K562 (cell line): ENCODE results near the gene WNK2. TPM values are rescaled to one million over a fixed set of nuclear protein-coding genes. Genes with fewer than 3 reads are reported as not detected.

ENCODE experiments used
- ATAC-seq: fragments of 200-7000 bp; cut with Tn5 transposase; 3 replicates; pipeline ENCODE4 v1.9.1; 2020; ENCODE audit warnings: moderate library complexity
- BruUV-seq: library from RNA; stranded (reverse); fragments of 400-500 nt; replicated peaks from 2 replicates; lab custom pipeline; 2021; lab: Mats Ljungman, UMichigan
- CTCF ChIA-PET: fragments of 300-600 bp; formaldehyde crosslinking; extraction: SDS; loops from one replicate; lab custom pipeline; 2021; ENCODE audit warnings: low intra/inter-chr PET ratio; lab: Yijun Ruan, JAX
- POLR2A ChIA-PET: fragments of 300-600, 350-650 bp; sonication (Branson Sonifier 250); formaldehyde crosslinking; extraction: SDS; loops from one replicate; lab custom pipeline; 2021; ENCODE audit warnings: antibody characterized with exemption, inconsistent platforms; lab: Yijun Ruan, JAX
- DNase-seq, 4 experiments: peaks; one replicate each; pipeline versions ENCODE4 v3.0.0 to v3.0.0-alpha.2; 2011 to 2018; ENCODE audit warnings: low spot score in 3 of 4, mixed read lengths in 3 of 4; ENCODE audit errors: extremely low read depth in 1 of 4
- FAIRE-seq: peaks from 2 replicates; lab custom pipeline; 2011; peaks lifted over from hg19 to GRCh38; lab: Jason Lieb, UNC
- H2AFZ ChIP-seq: 2 replicates; pipeline ENCODE4 v1.6.0; 2011; ENCODE audit warnings: low read depth, low read length, control low read depth, inconsistent platforms
- H3K27ac ChIP-seq: fragments of 200-600 bp; 3 replicates; pipeline ENCODE4 v1.8.0; 2011; ENCODE audit warnings: low read depth, mild to moderate bottlenecking, control low read depth, inconsistent platforms, low read length, moderate library complexity, mixed read lengths; ENCODE audit errors: extremely low read depth
- H3K27me3 ChIP-seq, 2 experiments: fragments of 300-600 bp in 1 of 2; 2 replicates in 1 of 2; 3 replicates in 1 of 2; pipeline versions ENCODE4 v1.6.0 to v1.8.0; 2011; ENCODE audit warnings: inconsistent platforms in 2 of 2, low read length in 2 of 2, mild to moderate bottlenecking in 1 of 2, mixed read lengths in 1 of 2, moderate library complexity in 1 of 2; ENCODE audit not compliant: control insufficient read depth in 2 of 2, insufficient read depth in 2 of 2
- H3K36me3 ChIP-seq: fragments of 300-600 bp; 3 replicates; pipeline ENCODE4 v1.8.0; 2011; ENCODE audit warnings: mild to moderate bottlenecking, low read length, inconsistent platforms; ENCODE audit not compliant: control insufficient read depth, insufficient read depth
- H3K4me1 ChIP-seq, 2 experiments: fragments of 200-600 bp in 1 of 2; replicated peaks in 1 of 2; 2 replicates in 1 of 2; 3 replicates in 1 of 2; pipeline versions ENCODE4 v1.5.1 to v1.8.0; 2011; ENCODE audit warnings: inconsistent platforms in 2 of 2, low read length in 2 of 2, mild to moderate bottlenecking in 1 of 2, mixed read lengths in 1 of 2, moderate library complexity in 1 of 2; ENCODE audit not compliant: control insufficient read depth in 2 of 2, insufficient read depth in 2 of 2
- H3K4me2 ChIP-seq: 2 replicates; pipeline ENCODE4 v1.6.1; 2011; ENCODE audit warnings: low read length, control low read depth, inconsistent platforms, mixed read lengths; ENCODE audit not compliant: insufficient read depth
- H3K4me3 ChIP-seq: fragments of 200-600 bp; sonication (generic), shearing (Covaris generic); 2 replicates; pipeline ENCODE4 v1.5.1; 2016; ENCODE audit warnings: control low read depth, inconsistent platforms
- H3K79me2 ChIP-seq: fragments of 200-600 bp; 3 replicates; pipeline ENCODE4 v1.8.0; 2011; ENCODE audit warnings: low read length, inconsistent platforms; ENCODE audit not compliant: control insufficient read depth, insufficient read depth
- H3K9ac ChIP-seq, 2 experiments: 2 replicates each; pipeline versions ENCODE4 v1.6.0 to v1.6.1; 2011; ENCODE audit warnings: low read depth in 2 of 2, low read length in 2 of 2, control low read depth in 1 of 2, inconsistent platforms in 1 of 2, mild to moderate bottlenecking in 1 of 2, mixed read lengths in 1 of 2; ENCODE audit not compliant: insufficient read depth in 1 of 2
- H3K9me1 ChIP-seq: one replicate; pipeline ENCODE4 v1.6.0; 2011; ENCODE audit warnings: inconsistent platforms, mild to moderate bottlenecking, low read length, moderate library complexity; ENCODE audit not compliant: control insufficient read depth, insufficient read depth
- H3K9me3 ChIP-seq: replicated peaks from 2 replicates; pipeline ENCODE4 v1.5.1; 2011; ENCODE audit warnings: low read depth, low read length, inconsistent platforms; ENCODE audit not compliant: control insufficient read depth, insufficient read depth
- H4K20me1 ChIP-seq: replicated peaks from 2 replicates; pipeline ENCODE4 v1.6.1; 2011; ENCODE audit warnings: low read length, inconsistent platforms, mixed read lengths; ENCODE audit not compliant: control insufficient read depth, insufficient read depth
- CAMTA2 ChIP-seq: fragments of 250-450 bp; sonication (Bioruptor Pico); conservative IDR thresholded peaks from 2 replicates; pipeline ENCODE4 v1.5.1; 2022
- CBFB ChIP-seq: sonication (generic); formaldehyde crosslinking; IDR thresholded peaks from 2 replicates; pipeline ENCODE4 v1.4.0; 2020; ENCODE audit warnings: mild to moderate bottlenecking, missing genetic modification reagents
- CTBP1 ChIP-seq: fragments of 450-650 bp; IDR thresholded peaks from 2 replicates; pipeline ENCODE4 v1.6.1; 2016; ENCODE audit warnings: borderline replicate concordance
- ETV1 ChIP-seq: fragments of 450-650 bp; conservative IDR thresholded peaks from 2 replicates; pipeline ENCODE4 v1.6.1; 2016; ENCODE audit warnings: missing genetic modification characterization, control low read depth, low read depth, missing compliant biosample characterization
- FOXP1 ChIP-seq: sonication (generic); formaldehyde crosslinking; IDR thresholded peaks from 2 replicates; pipeline ENCODE4 v1.8.0; 2022; ENCODE audit warnings: mild to moderate bottlenecking, missing genetic modification reagents
- GATAD2B ChIP-seq: fragments of 450-650 bp; IDR thresholded peaks from 2 replicates; pipeline ENCODE4 v1.6.1; 2017; ENCODE audit warnings: mild to moderate bottlenecking, borderline replicate concordance
- JUNB ChIP-seq: fragments of 450-650 bp; formaldehyde crosslinking; conservative IDR thresholded peaks from 2 replicates; pipeline ENCODE4 v1.4.0; 2020; ENCODE audit warnings: mild to moderate bottlenecking
- KDM5B ChIP-seq: fragments of 200-600 bp; sonication (generic); IDR thresholded peaks from 2 replicates; pipeline ENCODE4 v1.6.1; 2012; ENCODE audit warnings: low read depth, mild to moderate bottlenecking, moderate library complexity, low read length, control low read depth, inconsistent platforms; ENCODE audit not compliant: insufficient replicate concordance
- MAFK ChIP-seq: IDR thresholded peaks from 2 replicates; pipeline ENCODE4 v1.6.1; 2011; ENCODE audit warnings: low read length, improper control_type of control experiment
- PML ChIP-seq: IDR thresholded peaks from 2 replicates; pipeline ENCODE4 v1.6.1; 2012; ENCODE audit warnings: low read length, inconsistent platforms
- PREB ChIP-seq: sonication (generic); formaldehyde crosslinking; IDR thresholded peaks from 2 replicates; pipeline ENCODE4 v1.8.1; 2023; ENCODE audit warnings: mild to moderate bottlenecking, missing genetic modification reagents
- RFX5 ChIP-seq: IDR thresholded peaks from 2 replicates; pipeline ENCODE4 v1.6.1; 2011; ENCODE audit warnings: low read depth, mild to moderate bottlenecking, improper control_type of control experiment, low read length
- UBTF ChIP-seq, 2 experiments: IDR thresholded peaks; 2 replicates each; pipeline ENCODE4 v1.6.1; 2012; ENCODE audit warnings: improper control_type of control experiment in 2 of 2, low read depth in 2 of 2, low read length in 2 of 2, borderline replicate concordance in 1 of 2
- ZNF121 ChIP-seq: sonication (generic); formaldehyde crosslinking; conservative IDR thresholded peaks from 2 replicates; pipeline ENCODE4 v1.8.0; 2022; ENCODE audit warnings: missing genetic modification reagents
- ZNF398 ChIP-seq: fragments of 250-450 bp; sonication (Bioruptor Pico); IDR thresholded peaks from 2 replicates; pipeline ENCODE4 v1.8.0; 2021; ENCODE audit warnings: moderate library complexity, mild to moderate bottlenecking, inconsistent platforms
- ZNF766 ChIP-seq: fragments of 200-800 bp; sonication (Bioruptor generic); conservative IDR thresholded peaks from 2 replicates; pipeline ENCODE4 v1.6.1; 2016; ENCODE audit warnings: missing genetic modification characterization, missing compliant biosample characterization
- ZNF79 ChIP-seq: fragments of 250-450 bp; sonication (Bioruptor Pico); IDR thresholded peaks from 2 replicates; pipeline ENCODE4 v1.4.0; 2020; ENCODE audit warnings: low read depth, mild to moderate bottlenecking, moderate library complexity
- WGBS: fragments of 100-300 bp; shearing (Covaris generic); methylation state at CpG from one replicate; pipeline ENCODE4 v1.1.6; 2016; ENCODE audit warnings: low coverage, mixed read lengths; ENCODE audit not compliant: insufficient coverage; ENCODE audit errors: missing lambda C conversion rate; 5-methylcytosine and 5-hydroxymethylcytosine counted together
- in situ Hi-C: fragments of 300-500 bp; cut with MboI; formaldehyde crosslinking; loops from 4 replicates; pipeline ENCODE4 v1.15.0; 2018; ENCODE audit warnings: inconsistent platforms, mixed read lengths
- intact Hi-C: fragments of 100-400 bp; cut with micrococcal nuclease; formaldehyde crosslinking; loops from 2 replicates; pipeline ENCODE4 v1.14.2; 2022
- polyA plus RNA-seq, 8 experiments: library from polyadenylated mRNA; depleted of rRNA in 4 of 8; stranded (reverse) in 5 of 8; unstranded in 3 of 8; fragments of >200 nt; fragmentation: Nextera tagmentation in 2 of 8; fragmentation: Illumina TruSeq in 1 of 8; extraction: Ambion mirVana in 2 of 8; extraction: Trizol in 1 of 8; gene quantifications; 2 replicates each; pipeline versions ENCODE4 v1.2.1 to v1.2.3, GENCODE V29; 2011 to 2014; ENCODE audit warnings: inconsistent platforms in 1 of 8, missing spikeins in 1 of 8
- total RNA-seq, 7 experiments: library from RNA; depleted of rRNA in 6 of 7; stranded (reverse); fragments of >200 nt in 6 of 7; fragmentation: Illumina TruSeq in 2 of 7; extraction: Trizol in 2 of 7; gene quantifications; 2 replicates each; pipeline versions ENCODE4 v1.2.1 to v1.2.3, GENCODE V29; 2011 to 2021; ENCODE audit warnings: low replicate concordance in 1 of 7

WNK2 gene
- total and polyA plus RNA-seq, 9 of the 15 experiments (the other 6 are each of a cell fraction or from before 2014, with no cell fraction given), result 0.36 to 3.3 (median 0.64) TPM; not detected in 2

- H3K4me3 ChIP-seq, result no peak overlapping the region
- no TSS peak for BruUV-seq
- no peak for TF ChIP-seq FOXP1 (CRISPR knock-in tag)
- no peak for TF ChIP-seq UBTF (IDR thresholded peaks at IDR 0.05; ENCODE audit: borderline replicate concordance in 1 of 2, low read depth in 2 of 2, low read length in 2 of 2)
- no peak for TF ChIP-seq ETV1 (tag)
- no peak for TF ChIP-seq ZNF121
- no peak for TF ChIP-seq PREB (CRISPR knock-in tag)
- TF ChIP-seq RFX5, result no peak
- no peak for TF ChIP-seq MAFK
- no peak for TF ChIP-seq ZNF398 (CRISPR knock-in tag)
- TF ChIP-seq CTBP1, result no peak
- TF ChIP-seq PML, result no peak
- TF ChIP-seq ZNF766 (CRISPR knock-in tag), result no peak
- TF ChIP-seq KDM5B, result no peak
- no peak for TF ChIP-seq CBFB (CRISPR knock-in tag)
- no peak for TF ChIP-seq GATAD2B
- TF ChIP-seq JUNB (CRISPR knock-in tag), result no peak
- no peak for TF ChIP-seq ZNF79 (CRISPR knock-in tag)
- no peak for TF ChIP-seq CAMTA2
- FAIRE-seq, result no peak
- no peak for ATAC-seq
- no peaks in the 10 kb centered on the region for H3K9me3 ChIP-seq
- WGBS, result 1% methylated on average over 7 of the region's 7 CpGs
- H3K4me2 ChIP-seq, result no peak overlapping the region
- ChIA-PET CTCF (no interaction called here), POLR2A (no interaction called here)
- H3K79me2 ChIP-seq, result no peaks in the 10 kb centered on the region
- no peaks in the 10 kb centered on the region for H3K9me1 ChIP-seq
- H3K9ac ChIP-seq, result no peak overlapping the region
- no peaks in the 10 kb centered on the region for H3K36me3 ChIP-seq
- H2AFZ ChIP-seq, result no peak overlapping the region
- H3K27ac ChIP-seq, result no peak overlapping the region
- intact Hi-C loops, result no loop called here
- H4K20me1 ChIP-seq, result no peaks in the 10 kb centered on the region
- in situ Hi-C loops, result no loop called here
- peaks cover 0 to 9% of the 10 kb centered on the region in 2 experiments; a peak in 3 of 5 replicates for H3K27me3 ChIP-seq
- no peaks in the 10 kb centered on the region for H3K4me1 ChIP-seq
- DNase-seq, result no peak
Observed at GRCh38 chr9:93278144-93278543, 94.2 kb downstream of the WNK2 start.
